HepG2 (cell line): Measurements from ENCODE around the gene C9orf50. TPM values are rescaled to one million over a fixed set of nuclear protein-coding genes. Genes with fewer than 3 reads are reported as not detected.

ENCODE experiments used
- ATAC-seq: fragments of 200-7000 bp; cut with Tn5 transposase; 3 replicates; pipeline ENCODE4 v1.9.1; 2020; ENCODE audit warnings: mild to moderate bottlenecking, moderate library complexity
- BruUV-seq: library from RNA; stranded (reverse); fragments of 400-500 nt; replicated peaks from 2 replicates; lab custom pipeline; 2021; lab: Mats Ljungman, UMichigan
- CTCF ChIA-PET: fragments of 300-600 bp; formaldehyde crosslinking; extraction: SDS; loops from one replicate; lab custom pipeline; 2021; ENCODE audit warnings: low total read pairs, inconsistent platforms, low intra/inter-chr PET ratio; lab: Yijun Ruan, JAX
- POLR2A ChIA-PET: fragments of 350-600 bp; sonication (Branson Sonifier 250); formaldehyde crosslinking; loops from one replicate; lab custom pipeline; 2020; ENCODE audit warnings: antibody characterized with exemption, inconsistent platforms; lab: Yijun Ruan, JAX
- DNase-seq: peaks from one replicate; pipeline ENCODE4 v3.0.0-alpha.2; 2015; ENCODE audit warnings: low spot score
- FAIRE-seq: peaks from 3 replicates; lab custom pipeline; 2011; peaks lifted over from hg19 to GRCh38; lab: Jason Lieb, UNC
- H2AFZ ChIP-seq: one replicate; pipeline ENCODE4 v1.6.1; 2011; ENCODE audit warnings: low read length, inconsistent platforms
- H3K27ac ChIP-seq: fragments of 300-600 bp; 3 replicates; pipeline ENCODE4 v1.8.0; 2011; ENCODE audit warnings: mixed run types, mild to moderate bottlenecking, mixed read lengths, low read length, inconsistent platforms; ENCODE audit not compliant: insufficient read depth; ENCODE audit errors: extremely low read length
- H3K27me3 ChIP-seq, 2 experiments: fragments of 200-600 bp in 1 of 2; 2 replicates in 1 of 2; 3 replicates in 1 of 2; pipeline versions ENCODE4 v1.6.0 to v1.8.0; 2011; ENCODE audit warnings: low read length in 2 of 2, mild to moderate bottlenecking in 2 of 2, moderate library complexity in 2 of 2, inconsistent platforms in 1 of 2; ENCODE audit not compliant: insufficient read depth in 2 of 2, control insufficient read depth in 1 of 2
- H3K36me3 ChIP-seq, 2 experiments: fragments of 200-600 bp in 1 of 2; replicated peaks in 1 of 2; 2 replicates in 1 of 2; 3 replicates in 1 of 2; pipeline versions ENCODE4 v1.5.1 to v1.8.0; 2011; ENCODE audit warnings: low read length in 2 of 2, inconsistent platforms in 1 of 2; ENCODE audit not compliant: insufficient read depth in 2 of 2, control insufficient read depth in 1 of 2
- H3K4me1 ChIP-seq: 2 replicates; pipeline ENCODE4 v1.5.1; 2012; ENCODE audit warnings: low read length, inconsistent platforms; ENCODE audit not compliant: insufficient read depth
- H3K4me2 ChIP-seq: 2 replicates; pipeline ENCODE4 v1.6.0; 2011; ENCODE audit warnings: low read depth, low read length, inconsistent platforms
- H3K4me3 ChIP-seq, 3 experiments: fragments of 200-600 bp in 1 of 3; sonication (generic), shearing (Covaris generic) in 1 of 3; replicated peaks in 1 of 3; 2 replicates each; pipeline ENCODE4 v1.5.1; 2011 to 2016; ENCODE audit warnings: low read length in 3 of 3, inconsistent platforms in 2 of 3, low read depth in 2 of 3, mild to moderate bottlenecking in 2 of 3, control low read depth in 1 of 3, mixed read lengths in 1 of 3; ENCODE audit not compliant: insufficient read depth in 1 of 3
- H3K79me2 ChIP-seq: one replicate; pipeline ENCODE4 v1.6.1; 2011; ENCODE audit warnings: low read length, inconsistent platforms; ENCODE audit not compliant: insufficient read depth
- H3K9ac ChIP-seq: 2 replicates; pipeline ENCODE4 v1.6.0; 2011; ENCODE audit warnings: mild to moderate bottlenecking, low read depth, low read length, inconsistent platforms; ENCODE audit not compliant: insufficient read depth
- H3K9me3 ChIP-seq: 2 replicates; pipeline ENCODE4 v1.5.1; 2012; ENCODE audit warnings: mild to moderate bottlenecking, low read length
- H4K20me1 ChIP-seq: 2 replicates; pipeline ENCODE4 v1.6.0; 2011; ENCODE audit warnings: inconsistent platforms, mild to moderate bottlenecking, low read length, moderate library complexity; ENCODE audit not compliant: insufficient read depth
- ADNP ChIP-seq: sonication (generic); formaldehyde crosslinking; IDR thresholded peaks from 2 replicates; pipeline ENCODE4 v1.4.0; 2020; ENCODE audit warnings: missing genetic modification reagents
- ATF2 ChIP-seq: sonication (generic); formaldehyde crosslinking; IDR thresholded peaks from 2 replicates; pipeline ENCODE4 v1.4.0; 2020; ENCODE audit warnings: missing genetic modification reagents
- CREB3 ChIP-seq: sonication (generic); formaldehyde crosslinking; IDR thresholded peaks from 2 replicates; pipeline ENCODE4 v1.5.0; 2020; ENCODE audit warnings: missing genetic modification reagents
- LRRFIP1 ChIP-seq: sonication (generic); formaldehyde crosslinking; conservative IDR thresholded peaks from 2 replicates; pipeline ENCODE4 v1.4.0; 2020; ENCODE audit warnings: missing genetic modification reagents
- PAXIP1 ChIP-seq: sonication (generic); formaldehyde crosslinking; conservative IDR thresholded peaks from 2 replicates; pipeline ENCODE4 v1.4.0; 2020; ENCODE audit warnings: mild to moderate bottlenecking, missing genetic modification reagents, moderate library complexity
- TOE1 ChIP-seq: sonication (generic); formaldehyde crosslinking; IDR thresholded peaks from 2 replicates; pipeline ENCODE4 v1.4.0; 2020; ENCODE audit warnings: mild to moderate bottlenecking, missing genetic modification reagents
- ZFY ChIP-seq: sonication (generic); formaldehyde crosslinking; IDR thresholded peaks from 2 replicates; pipeline ENCODE4 v1.4.0; 2020; ENCODE audit warnings: missing genetic modification reagents
- ZNF326 ChIP-seq: sonication (generic); formaldehyde crosslinking; IDR thresholded peaks from 2 replicates; pipeline ENCODE4 v1.4.0; 2020; ENCODE audit warnings: missing genetic modification reagents, borderline replicate concordance
- ZNF383 ChIP-seq: sonication (generic); formaldehyde crosslinking; IDR thresholded peaks from 2 replicates; pipeline ENCODE4 v1.4.0; 2020; ENCODE audit warnings: missing genetic modification reagents, mild to moderate bottlenecking, borderline replicate concordance
- ZNF572 ChIP-seq: sonication (generic); formaldehyde crosslinking; IDR thresholded peaks from 2 replicates; pipeline ENCODE4 v1.5.1; 2020; ENCODE audit warnings: mild to moderate bottlenecking, missing genetic modification reagents
- WGBS: methylation state at CpG from one replicate; pipeline ENCODE4 v1.1.6; 2017; ENCODE audit warnings: low lambda C conversion rate; 5-methylcytosine and 5-hydroxymethylcytosine counted together
- in situ Hi-C: cut with HindIII; loops from 2 replicates; pipeline ENCODE4 v1.10.0; 2017; ENCODE audit warnings: low pct_unique_long_range_greater_than_20kb; ENCODE audit not compliant: extremely low pct_ligation_motif_present
- intact Hi-C: fragments of 100-400 bp; cut with micrococcal nuclease; formaldehyde crosslinking; loops from one replicate; pipeline ENCODE4 v1.10.0; 2022; ENCODE audit not compliant: unreplicated experiment
- polyA plus RNA-seq, 8 experiments: library from polyadenylated mRNA; depleted of rRNA in 3 of 8; stranded (reverse) in 7 of 8; unstranded in 1 of 8; fragments of >200 nt; fragmentation: Illumina TruSeq in 4 of 8; extraction: Trizol in 4 of 8; gene quantifications; 2 replicates each; pipeline versions ENCODE4 v1.2.1 to v1.2.3, GENCODE V29; 2011 to 2016; ENCODE audit warnings: low read depth in 4 of 8, missing spikeins in 1 of 8, mixed read lengths in 1 of 8; ENCODE audit not compliant: insufficient read depth in 1 of 8
- total RNA-seq, 5 experiments: library from RNA; depleted of rRNA; stranded (reverse); fragments of >200 nt; fragmentation: Illumina TruSeq; extraction: Trizol; gene quantifications; 2 replicates each; pipeline ENCODE4 v1.2.3, GENCODE V29; 2016; ENCODE audit warnings: low read depth in 1 of 5

Gene C9orf50
- total and polyA plus RNA-seq, 2 of the 13 experiments (the other 11 are each of a cell fraction or from before 2014, with no cell fraction given): not detected

GRCh38 chr9:129630967-129631673 lies 10.2 kb upstream of the C9orf50 start (continued):
- TF ChIP-seq PAXIP1 (CRISPR knock-in tag): no peak

- Histone ChIP-seq H3K9me3 (no peaks in the 10 kb centered on the region), H3K27me3 (no peaks in the 10 kb centered on the region), H4K20me1 (peaks cover 59% of the 10 kb centered on the region), H3K36me3 (peaks cover 24 to 57% of the 10 kb centered on the region in 2 experiments), H3K4me2 (peak overlapping the region; percentile 29; the same call in 1 of the 2 replicates), H3K79me2 (peaks cover 72% of the 10 kb centered on the region), H3K4me1 (peaks cover 61% of the 10 kb centered on the region), H3K27ac (no peak overlapping the region), H3K9ac (no peak overlapping the region), H2AFZ (no peak overlapping the region), H3K4me3 (no peak overlapping the region)
- CTCF ChIA-PET: no interaction called here
- intact Hi-C loops (loop anchor here (10.0 kb wide), 1 partner anchor 455 kb away; the partner anchor contains the start of gene IER5L), in situ Hi-C loops (no loop called here)
- FAIRE-seq (no peak), ATAC-seq (no peak), DNase-seq (no peak)
- POLR2A ChIA-PET: no interaction called here
- 90% methylated on average over 8 of the region's 8 CpGs for WGBS
- no TSS peak for BruUV-seq
- TF ChIP-seq ZNF383 (CRISPR knock-in tag) (no peak), ATF2 (CRISPR knock-in tag) (no peak), TOE1 (no peak), LRRFIP1 (CRISPR knock-in tag) (no peak), ADNP (CRISPR knock-in tag) (no peak), ZNF326 (CRISPR knock-in tag) (no peak), CREB3 (CRISPR knock-in tag) (no peak), ZNF572 (CRISPR knock-in tag) (no peak), ZFY (CRISPR knock-in tag) (no peak)
Measured at GRCh38 chr9:129629251-129629820, 8.4 kb upstream of the C9orf50 start.
